RWPE1 (cell line): ENCODE results near the gene PGRMC1.
"Not testable (repeated sequence)": the region's sequence is repeated elsewhere in the genome, so short reads cannot be mapped to it uniquely, and the experiment has no call there.

Experiments
- CTCF ChIA-PET: fragments of 350-600 bp; sonication (Branson Sonifier 250); formaldehyde crosslinking; extraction: SDS; loops from one replicate; lab custom pipeline; 2021; lab: Yijun Ruan, JAX
- POLR2A ChIA-PET: fragments of 400-600 bp; formaldehyde crosslinking; extraction: SDS; loops from one replicate; lab custom pipeline; 2020; ENCODE audit warnings: antibody characterized with exemption; ENCODE audit not compliant: low non-redundant PET; lab: Yijun Ruan, JAX
- DNase-seq: peaks from one replicate; pipeline ENCODE4 v3.0.0; 2012; ENCODE audit warnings: low spot score
- H3K27ac ChIP-seq: fragments of 450-650 bp; 2 replicates; pipeline ENCODE4 v1.5.1; 2017
- TF ChIP-seq, protein P1 (sequence below): fragments of 450-650 bp; conservative IDR thresholded peaks from 2 replicates; pipeline ENCODE4 v1.5.1; 2017; ENCODE audit warnings: low read depth, mild to moderate bottlenecking

Gene PGRMC1

GRCh38 chrX:119266364-119266995 is 30.4 kb downstream of the PGRMC1 start:
- peak; percentile 24 for DNase-seq
- ChIA-PET POLR2A (no interaction called here), CTCF (interaction anchor here (0.8 to 1.2 kb wide), 2 partner anchors 12 to 14 kb away, joined by 3 to 5 read pairs; no protein-coding TSS in a partner anchor)
- TF ChIP-seq, protein P1, sequence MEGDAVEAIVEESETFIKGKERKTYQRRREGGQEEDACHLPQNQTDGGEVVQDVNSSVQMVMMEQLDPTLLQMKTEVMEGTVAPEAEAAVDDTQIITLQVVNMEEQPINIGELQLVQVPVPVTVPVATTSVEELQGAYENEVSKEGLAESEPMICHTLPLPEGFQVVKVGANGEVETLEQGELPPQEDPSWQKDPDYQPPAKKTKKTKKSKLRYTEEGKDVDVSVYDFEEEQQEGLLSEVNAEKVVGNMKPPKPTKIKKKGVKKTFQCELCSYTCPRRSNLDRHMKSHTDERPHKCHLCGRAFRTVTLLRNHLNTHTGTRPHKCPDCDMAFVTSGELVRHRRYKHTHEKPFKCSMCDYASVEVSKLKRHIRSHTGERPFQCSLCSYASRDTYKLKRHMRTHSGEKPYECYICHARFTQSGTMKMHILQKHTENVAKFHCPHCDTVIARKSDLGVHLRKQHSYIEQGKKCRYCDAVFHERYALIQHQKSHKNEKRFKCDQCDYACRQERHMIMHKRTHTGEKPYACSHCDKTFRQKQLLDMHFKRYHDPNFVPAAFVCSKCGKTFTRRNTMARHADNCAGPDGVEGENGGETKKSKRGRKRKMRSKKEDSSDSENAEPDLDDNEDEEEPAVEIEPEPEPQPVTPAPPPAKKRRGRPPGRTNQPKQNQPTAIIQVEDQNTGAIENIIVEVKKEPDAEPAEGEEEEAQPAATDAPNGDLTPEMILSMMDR, result peak; percentile 69
- H3K27ac ChIP-seq, result no peak overlapping the region

- CTCF ChIA-PET, DNase-seq, POLR2A ChIA-PET, H3K27ac ChIP-seq: not testable (repeated sequence)
Measured at GRCh38 chrX:119267115-119267514, 31.0 kb downstream of the PGRMC1 start.

DNA sequence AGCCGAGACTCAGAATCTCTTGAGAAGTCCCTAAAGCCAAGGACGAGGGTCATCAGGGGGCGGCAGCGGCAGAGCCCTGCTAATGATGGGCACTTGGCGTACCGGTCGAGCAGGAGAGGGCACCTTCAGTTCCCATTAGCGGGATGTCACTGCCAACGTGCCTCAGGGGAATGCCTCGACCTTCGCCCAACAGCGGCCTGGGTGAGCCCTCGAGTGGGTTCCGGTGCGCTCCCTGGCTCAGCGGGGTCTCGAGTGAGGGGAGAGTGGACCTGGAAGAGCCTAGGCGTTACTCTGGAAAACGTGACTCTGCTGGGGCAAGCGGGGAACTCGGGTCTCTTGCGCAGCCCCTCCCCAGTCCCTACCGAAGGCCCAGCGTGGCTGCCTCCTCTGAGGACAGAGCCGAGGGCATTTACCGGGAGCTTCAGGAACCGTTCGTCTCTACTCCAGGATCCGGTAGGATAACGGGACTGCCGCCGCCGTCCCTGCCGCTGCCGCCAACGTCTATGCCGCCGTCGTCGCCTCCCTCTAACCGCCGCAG is 36.9 kb downstream of the PGRMC1 start:
- no peak for DNase-seq
- TF ChIP-seq, protein P1, result no peak
- CTCF ChIA-PET, result no interaction called here
- POLR2A ChIA-PET, result no interaction called here
- H3K27ac ChIP-seq, result no peak overlapping the region

GRCh38 chrX:119273420-119274192 is 37.5 kb downstream of the PGRMC1 start:
- ChIA-PET POLR2A (no interaction called here), CTCF (no interaction called here)
- TF ChIP-seq, protein P1, result no peak
- DNase-seq, result peak; percentile 41
- H3K27ac ChIP-seq, result no peak overlapping the region

DNA sequence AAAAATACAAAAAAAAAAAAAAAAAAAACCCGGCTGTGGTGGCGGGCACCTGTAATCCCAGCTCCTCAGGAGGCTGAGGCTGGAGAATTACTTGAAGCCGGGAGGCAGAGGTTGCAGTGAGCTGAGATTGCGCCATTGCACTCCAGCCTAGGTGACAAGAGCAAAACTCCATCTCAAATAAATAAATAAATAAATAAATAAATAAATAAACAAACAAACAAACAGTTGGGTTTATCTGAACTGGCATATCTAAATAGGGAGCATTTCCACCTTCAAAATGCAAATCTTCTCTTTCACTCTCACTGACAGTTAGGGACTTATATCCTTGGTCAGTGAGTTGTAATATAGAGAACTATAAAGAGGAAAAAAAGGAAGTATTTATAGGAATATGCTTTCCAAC is 46.3 kb downstream of the PGRMC1 start:
- POLR2A ChIA-PET, DNase-seq, CTCF ChIA-PET: not testable (repeated sequence)

DNA sequence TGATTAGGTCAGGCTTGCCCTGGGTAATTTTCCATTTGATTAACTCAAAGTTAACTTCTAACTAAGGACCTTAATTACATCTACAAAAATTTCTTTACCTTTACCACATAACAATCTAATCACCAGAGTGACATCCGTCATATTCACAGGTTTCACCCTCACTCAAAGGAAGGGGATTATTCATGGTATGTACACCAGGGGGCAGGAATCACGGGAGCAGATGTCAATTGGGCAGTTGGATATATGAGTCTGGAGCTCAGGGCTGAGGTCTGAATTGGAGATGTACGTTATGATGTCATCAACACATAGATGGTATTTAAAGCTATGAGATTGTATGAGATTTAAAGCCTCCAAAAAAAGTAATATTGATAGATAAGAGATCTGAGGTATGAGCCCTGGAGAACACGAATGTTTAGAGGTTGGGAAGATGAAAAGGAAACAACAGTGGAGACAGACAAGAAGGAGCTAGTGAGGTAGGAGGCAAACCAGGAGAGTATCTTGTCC is 52.9 kb downstream of the PGRMC1 start:
- CTCF ChIA-PET, result no interaction called here
- TF ChIP-seq, protein P1, result no peak
- no peak overlapping the region for H3K27ac ChIP-seq
- POLR2A ChIA-PET, result no interaction called here
- DNase-seq, result no peak

More for the DNA sequence above, 46.3 kb downstream of the PGRMC1 start:
- not testable (repeated sequence) for H3K27ac ChIP-seq

GRCh38 chrX:119290476-119290875 is 54.4 kb downstream of the PGRMC1 start:
- no peak for DNase-seq
- TF ChIP-seq, protein P1, result no peak
- no peak overlapping the region for H3K27ac ChIP-seq
- ChIA-PET POLR2A (no interaction called here), CTCF (no interaction called here)

DNA sequence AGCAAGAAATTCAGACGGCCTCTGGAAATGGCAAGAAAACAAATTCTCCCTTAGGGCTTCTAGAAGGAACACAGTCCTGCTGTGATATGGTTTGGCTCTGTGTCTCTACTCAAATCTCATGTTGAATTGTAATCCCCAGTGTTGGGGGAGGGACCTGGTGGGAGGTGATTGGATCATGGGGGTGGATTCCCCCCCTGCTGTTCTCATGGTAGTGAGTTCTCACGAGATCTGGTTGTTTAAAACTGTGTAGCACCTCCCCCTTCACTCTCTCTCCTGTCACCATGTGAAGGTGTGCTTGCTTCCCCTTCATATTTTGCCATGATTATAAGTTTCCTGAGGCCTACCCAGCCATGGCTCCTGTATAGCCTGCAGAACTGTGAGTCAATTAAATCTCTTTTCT is 55.2 kb downstream of the PGRMC1 start:
- DNase-seq, CTCF ChIA-PET, POLR2A ChIA-PET, H3K27ac ChIP-seq: not testable (repeated sequence)
